HCT116 (cell line): ENCODE measurements around the gene DLG2.

Experiments used
- CEBPB ChIP-seq: IDR thresholded peaks from 2 replicates; pipeline ENCODE4 v1.6.1; 2012; ENCODE audit warnings: low read depth
- CTCF ChIP-seq, 3 experiments: fragments of 200-600 bp in 1 of 3; sonication (generic) in 1 of 3; IDR thresholded peaks in 2 of 3; conservative IDR thresholded peaks in 1 of 3; 2 replicates each; pipeline ENCODE4 v1.5.1; 2012 to 2017; ENCODE audit warnings: low read depth in 2 of 3, low read length in 2 of 3, antibody characterized with exemption in 1 of 3, borderline replicate concordance in 1 of 3, control low read depth in 1 of 3, mild to moderate bottlenecking in 1 of 3, mixed read lengths in 1 of 3, mixed run types in 1 of 3, moderate library complexity in 1 of 3; ENCODE audit not compliant: insufficient read depth in 1 of 3
- EGR1 ChIP-seq: IDR thresholded peaks from 2 replicates; pipeline ENCODE4 v1.6.1; 2012; ENCODE audit warnings: low read depth
- EZH2 ChIP-seq: fragments of 200-600 bp; sonication (generic); IDR thresholded peaks from 2 replicates; pipeline ENCODE4 v1.6.1; 2017; ENCODE audit warnings: antibody characterized with exemption, mixed run types
- EZH2phosphoT487 ChIP-seq: fragments of 200-600 bp; IDR thresholded peaks from 2 replicates; pipeline ENCODE4 v1.6.1; 2018; ENCODE audit warnings: antibody characterized with exemption, borderline replicate concordance
- POLR2A ChIP-seq: IDR thresholded peaks from 2 replicates; pipeline ENCODE4 v1.7.0; 2011; ENCODE audit warnings: borderline replicate concordance; ENCODE audit not compliant: insufficient read depth, insufficient read length; ENCODE audit errors: extremely low read depth
- POLR2AphosphoS5 ChIP-seq: IDR thresholded peaks from 2 replicates; pipeline ENCODE4 v1.6.1; 2011; ENCODE audit warnings: mild to moderate bottlenecking, low read depth, low read length, moderate library complexity
- RAD21 ChIP-seq: IDR thresholded peaks from 2 replicates; pipeline ENCODE4 v1.6.1; 2012; ENCODE audit warnings: low read depth, mild to moderate bottlenecking
- YY1 ChIP-seq: IDR thresholded peaks from 2 replicates; pipeline ENCODE4 v1.6.1; 2011; ENCODE audit warnings: low read length, low read depth, moderate library complexity, mild to moderate bottlenecking; ENCODE audit not compliant: insufficient replicate concordance; ENCODE audit errors: extremely low read depth
- TF ChIP-seq, protein P1 (sequence below): IDR thresholded peaks from 2 replicates; pipeline ENCODE4 v1.6.1; 2012
- TF ChIP-seq, protein P2 (sequence below): IDR thresholded peaks from 2 replicates; pipeline ENCODE4 v1.6.1; 2012
- TF ChIP-seq, protein P3 (sequence below): IDR thresholded peaks from 2 replicates; pipeline ENCODE4 v1.6.1; 2012; ENCODE audit warnings: low read depth

DNA sequence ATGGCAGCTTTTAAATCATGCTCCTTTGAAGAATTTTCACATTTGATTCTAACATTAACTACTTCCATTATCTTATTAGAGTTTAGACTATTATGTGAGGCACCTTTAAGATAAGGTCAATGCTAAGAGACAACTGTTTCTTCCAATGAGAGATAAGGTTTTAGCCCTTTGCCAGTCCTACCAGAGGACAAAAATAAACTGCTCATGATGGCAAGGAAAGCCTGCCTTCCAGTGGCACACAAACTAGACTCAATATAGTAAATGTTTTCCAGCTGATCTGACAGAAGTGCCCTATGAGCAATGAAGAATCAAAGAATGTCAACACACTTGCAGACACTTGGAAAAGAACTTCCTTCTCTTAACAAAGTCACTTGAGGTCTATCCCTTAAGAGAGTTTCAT is 1188.6 kb downstream of the DLG2 start:
- TF ChIP-seq CTCF (IDR thresholded peaks at IDR 0.05 in 2 of 3, conservative IDR thresholded peaks at IDR 0.05 in 1 of 3; ENCODE audit: borderline replicate concordance in 1 of 3, insufficient read depth in 1 of 3, low read depth in 2 of 3, low read length in 2 of 3) (no peak), POLR2A (no peak), CEBPB (no peak), POLR2AphosphoS5 (no peak), EZH2 (no peak), EZH2phosphoT487 (no peak), RAD21 (no peak), YY1 (no peak), EGR1 (no peak)
- TF ChIP-seq, protein P1, sequence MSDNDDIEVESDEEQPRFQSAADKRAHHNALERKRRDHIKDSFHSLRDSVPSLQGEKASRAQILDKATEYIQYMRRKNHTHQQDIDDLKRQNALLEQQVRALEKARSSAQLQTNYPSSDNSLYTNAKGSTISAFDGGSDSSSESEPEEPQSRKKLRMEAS, result no peak
- TF ChIP-seq, protein P2, sequence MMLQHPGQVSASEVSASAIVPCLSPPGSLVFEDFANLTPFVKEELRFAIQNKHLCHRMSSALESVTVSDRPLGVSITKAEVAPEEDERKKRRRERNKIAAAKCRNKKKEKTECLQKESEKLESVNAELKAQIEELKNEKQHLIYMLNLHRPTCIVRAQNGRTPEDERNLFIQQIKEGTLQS, result no peak
- TF ChIP-seq, protein P3, sequence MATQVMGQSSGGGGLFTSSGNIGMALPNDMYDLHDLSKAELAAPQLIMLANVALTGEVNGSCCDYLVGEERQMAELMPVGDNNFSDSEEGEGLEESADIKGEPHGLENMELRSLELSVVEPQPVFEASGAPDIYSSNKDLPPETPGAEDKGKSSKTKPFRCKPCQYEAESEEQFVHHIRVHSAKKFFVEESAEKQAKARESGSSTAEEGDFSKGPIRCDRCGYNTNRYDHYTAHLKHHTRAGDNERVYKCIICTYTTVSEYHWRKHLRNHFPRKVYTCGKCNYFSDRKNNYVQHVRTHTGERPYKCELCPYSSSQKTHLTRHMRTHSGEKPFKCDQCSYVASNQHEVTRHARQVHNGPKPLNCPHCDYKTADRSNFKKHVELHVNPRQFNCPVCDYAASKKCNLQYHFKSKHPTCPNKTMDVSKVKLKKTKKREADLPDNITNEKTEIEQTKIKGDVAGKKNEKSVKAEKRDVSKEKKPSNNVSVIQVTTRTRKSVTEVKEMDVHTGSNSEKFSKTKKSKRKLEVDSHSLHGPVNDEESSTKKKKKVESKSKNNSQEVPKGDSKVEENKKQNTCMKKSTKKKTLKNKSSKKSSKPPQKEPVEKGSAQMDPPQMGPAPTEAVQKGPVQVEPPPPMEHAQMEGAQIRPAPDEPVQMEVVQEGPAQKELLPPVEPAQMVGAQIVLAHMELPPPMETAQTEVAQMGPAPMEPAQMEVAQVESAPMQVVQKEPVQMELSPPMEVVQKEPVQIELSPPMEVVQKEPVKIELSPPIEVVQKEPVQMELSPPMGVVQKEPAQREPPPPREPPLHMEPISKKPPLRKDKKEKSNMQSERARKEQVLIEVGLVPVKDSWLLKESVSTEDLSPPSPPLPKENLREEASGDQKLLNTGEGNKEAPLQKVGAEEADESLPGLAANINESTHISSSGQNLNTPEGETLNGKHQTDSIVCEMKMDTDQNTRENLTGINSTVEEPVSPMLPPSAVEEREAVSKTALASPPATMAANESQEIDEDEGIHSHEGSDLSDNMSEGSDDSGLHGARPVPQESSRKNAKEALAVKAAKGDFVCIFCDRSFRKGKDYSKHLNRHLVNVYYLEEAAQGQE, result no peak
